HG02610 (cell line): ENCODE data around the gene SCARB1.
"Not testable (repeated sequence)": the region's sequence is repeated elsewhere in the genome, so short reads cannot be mapped to it uniquely, and the experiment has no call there.

Source experiments
- ATAC-seq: cut with Tn5 transposase; IDR thresholded peaks from one replicate; pipeline ENCODE4 v1.9.1; 2021; ENCODE audit warnings: mild to moderate bottlenecking, moderate library complexity; ENCODE audit not compliant: unreplicated experiment

SCARB1 gene

GRCh38 chr12:124863416-124864325, at the start of gene SCARB1:
TSS of gene SCARB1 (minus strand) at chr12:124863864. CDS start at chr12:124863720, 144 bp downstream.
- ATAC-seq = peak; percentile 70

GRCh38 chr12:124912529-124913287, 49.0 kb upstream of the SCARB1 start:
- ATAC-seq = not testable (repeated sequence)

GRCh38 chr12:124911521-124911920, 47.9 kb upstream of the SCARB1 start:
- not testable (repeated sequence) for ATAC-seq

GRCh38 chr12:124910561-124911478, 47.2 kb upstream of the SCARB1 start:
- no peak for ATAC-seq

- ATAC-seq = no peak
Measured at GRCh38 chr12:124909831-124910560, 46.3 kb upstream of the SCARB1 start.

- ATAC-seq = peak; percentile 60
Measured at GRCh38 chr12:124906606-124907261, 43.1 kb upstream of the SCARB1 start.

GRCh38 chr12:124904306-124905098, 40.8 kb upstream of the SCARB1 start:
- no peak for ATAC-seq

- no peak for ATAC-seq
Measured at GRCh38 chr12:124902916-124903315, 39.3 kb upstream of the SCARB1 start.

GRCh38 chr12:124901003-124901402, 37.3 kb upstream of the SCARB1 start:
- no peak for ATAC-seq

- not testable (repeated sequence) for ATAC-seq
Measured at GRCh38 chr12:124900345-124900795, 36.7 kb upstream of the SCARB1 start.

- no peak for ATAC-seq
Measured at GRCh38 chr12:124898923-124899294, 35.2 kb upstream of the SCARB1 start.

- no peak for ATAC-seq
Measured at GRCh38 chr12:124898200-124898922, 34.7 kb upstream of the SCARB1 start.

GRCh38 chr12:124896461-124896860, 32.8 kb upstream of the SCARB1 start:
- ATAC-seq = no peak

GRCh38 chr12:124893792-124894516, 30.3 kb upstream of the SCARB1 start:
- peak; percentile 66 for ATAC-seq

GRCh38 chr12:124888260-124888659, 24.6 kb upstream of the SCARB1 start:
- ATAC-seq = no peak

- ATAC-seq = not testable (repeated sequence)
Measured at GRCh38 chr12:124887766-124888165, 24.1 kb upstream of the SCARB1 start.
